ENCODE measurements around the gene KIAA1755.

Gene KIAA1755

DNA sequence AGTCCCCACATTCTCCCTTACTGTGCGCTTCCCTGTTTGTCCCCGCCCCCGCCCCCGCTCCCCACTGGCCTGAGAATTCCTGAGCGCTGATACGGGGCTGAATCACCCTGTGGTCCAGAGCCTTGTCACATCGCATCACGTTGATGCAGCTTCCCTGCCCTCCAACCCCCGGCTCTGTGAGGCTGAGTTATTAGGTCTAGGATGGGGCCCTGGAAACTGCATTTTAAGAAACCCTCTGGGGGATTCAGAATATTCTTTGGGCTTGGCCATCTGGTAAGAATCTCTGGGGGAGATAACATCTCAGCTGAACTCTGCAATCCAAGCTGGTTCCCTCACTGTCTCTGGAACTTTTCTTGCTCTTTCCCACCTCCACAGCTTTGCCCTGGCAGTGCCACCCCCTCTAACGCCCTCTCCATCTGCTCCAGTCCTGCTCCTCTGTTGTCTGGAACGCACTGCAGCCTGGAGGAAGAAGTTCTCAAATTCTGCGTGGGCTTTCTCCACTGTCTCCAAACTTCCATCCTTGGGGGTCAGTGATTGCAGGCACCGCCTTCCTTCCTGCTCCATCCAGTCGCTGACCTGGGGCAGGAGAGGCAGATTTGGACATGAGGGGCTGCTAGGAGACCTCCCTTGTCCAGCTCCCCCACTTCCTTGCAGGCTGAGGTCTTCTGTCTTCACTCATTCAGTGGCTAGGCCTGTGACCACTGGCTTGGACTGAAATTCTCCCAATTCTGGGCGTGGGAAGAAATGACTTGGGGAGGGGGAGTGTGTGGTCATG is 42.6 kb downstream of the KIAA1755 start:
- Histone ChIP-seq H3K36me3 (replicated peaks; ENCODE audit: low read depth, low read length) (no peaks in the 10 kb centered on the region), H3K27ac (ENCODE audit: low read length) (no peak overlapping the region), H3K4me2 (ENCODE audit: low read length) (no peak overlapping the region), H3K79me2 (ENCODE audit: low read length) (no peaks in the 10 kb centered on the region), H3K4me1 (ENCODE audit: low read length) (peaks cover 6% of the 10 kb centered on the region), H2AFZ (ENCODE audit: low read depth, low read length) (no peak overlapping the region), H4K20me1 (ENCODE audit: insufficient read depth, low read length) (no peaks in the 10 kb centered on the region), H3K27me3 (ENCODE audit: low read depth, low read length) (no peaks in the 10 kb centered on the region), H3K4me3 (ENCODE audit: low read length) (no peak overlapping the region), H3K9ac (ENCODE audit: low read length) (no peak overlapping the region), H3K9me3 (ENCODE audit: insufficient read depth, low read length) (no peaks in the 10 kb centered on the region)
- TF ChIP-seq, protein P1, sequence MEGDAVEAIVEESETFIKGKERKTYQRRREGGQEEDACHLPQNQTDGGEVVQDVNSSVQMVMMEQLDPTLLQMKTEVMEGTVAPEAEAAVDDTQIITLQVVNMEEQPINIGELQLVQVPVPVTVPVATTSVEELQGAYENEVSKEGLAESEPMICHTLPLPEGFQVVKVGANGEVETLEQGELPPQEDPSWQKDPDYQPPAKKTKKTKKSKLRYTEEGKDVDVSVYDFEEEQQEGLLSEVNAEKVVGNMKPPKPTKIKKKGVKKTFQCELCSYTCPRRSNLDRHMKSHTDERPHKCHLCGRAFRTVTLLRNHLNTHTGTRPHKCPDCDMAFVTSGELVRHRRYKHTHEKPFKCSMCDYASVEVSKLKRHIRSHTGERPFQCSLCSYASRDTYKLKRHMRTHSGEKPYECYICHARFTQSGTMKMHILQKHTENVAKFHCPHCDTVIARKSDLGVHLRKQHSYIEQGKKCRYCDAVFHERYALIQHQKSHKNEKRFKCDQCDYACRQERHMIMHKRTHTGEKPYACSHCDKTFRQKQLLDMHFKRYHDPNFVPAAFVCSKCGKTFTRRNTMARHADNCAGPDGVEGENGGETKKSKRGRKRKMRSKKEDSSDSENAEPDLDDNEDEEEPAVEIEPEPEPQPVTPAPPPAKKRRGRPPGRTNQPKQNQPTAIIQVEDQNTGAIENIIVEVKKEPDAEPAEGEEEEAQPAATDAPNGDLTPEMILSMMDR (IDR thresholded peaks at IDR 0.05; ENCODE audit: low read depth, low read length), result no peak
- TF ChIP-seq EZH2phosphoT487 (IDR thresholded peaks at IDR 0.05; ENCODE audit: low read depth), result no peak

DNA sequence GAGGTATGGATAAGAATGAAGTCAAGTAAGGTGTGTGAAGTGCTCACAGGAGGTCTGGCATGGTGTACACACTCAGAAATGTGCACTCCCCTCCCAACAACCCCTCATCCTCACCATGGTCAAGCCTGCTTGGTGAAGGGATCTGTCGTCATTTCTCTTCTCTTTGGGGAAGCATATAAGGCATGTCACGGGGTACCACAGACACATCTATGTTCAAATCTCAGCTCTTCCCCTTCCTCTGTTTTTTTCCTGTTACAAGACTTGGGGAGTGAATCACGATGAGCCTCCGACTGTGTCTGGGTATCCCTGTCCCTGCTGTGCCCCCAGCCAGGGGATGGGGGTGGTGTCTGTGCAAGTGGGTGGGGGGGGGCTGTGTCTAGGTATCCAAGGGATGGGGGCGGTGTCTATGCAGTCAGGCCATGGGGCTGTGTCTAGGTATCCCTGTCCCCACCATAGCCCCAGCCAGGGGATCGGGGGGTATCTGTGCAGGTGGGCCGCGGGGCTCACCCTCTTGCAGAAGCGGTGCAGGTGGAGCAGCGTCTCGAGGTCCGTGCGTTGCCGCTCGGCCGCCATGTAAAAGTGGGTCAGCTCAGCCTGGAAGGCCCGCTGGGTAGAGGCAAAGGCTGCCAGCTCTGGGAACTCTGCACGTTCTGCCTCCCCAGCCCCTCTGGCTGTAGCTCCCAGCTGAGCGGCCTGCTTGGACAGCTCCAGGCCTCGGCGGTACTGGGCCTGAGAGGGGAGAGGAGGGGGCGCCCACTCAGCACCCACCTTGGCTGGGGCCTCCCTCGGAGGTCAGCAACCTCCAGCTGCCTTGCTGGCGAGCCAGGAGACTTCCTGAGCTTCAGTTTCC is 43.6 kb downstream of the KIAA1755 start:
- H3K4me3 ChIP-seq (ENCODE audit: low read length), result no peak overlapping the region
- no peak overlapping the region for H3K9ac ChIP-seq (ENCODE audit: low read length)
- TF ChIP-seq EZH2phosphoT487 (IDR thresholded peaks at IDR 0.05; ENCODE audit: low read depth), result no peak
- TF ChIP-seq, protein P1 (IDR thresholded peaks at IDR 0.05; ENCODE audit: low read depth, low read length), result no peak
- H3K79me2 ChIP-seq (ENCODE audit: low read length), result no peaks in the 10 kb centered on the region
- no peaks in the 10 kb centered on the region for H3K27me3 ChIP-seq (ENCODE audit: low read depth, low read length)
- no peaks in the 10 kb centered on the region for H4K20me1 ChIP-seq (ENCODE audit: insufficient read depth, low read length)
- no peaks in the 10 kb centered on the region for H3K9me3 ChIP-seq (ENCODE audit: insufficient read depth, low read length)
- no peak overlapping the region for H3K27ac ChIP-seq (ENCODE audit: low read length)
- peaks cover 6% of the 10 kb centered on the region for H3K4me1 ChIP-seq (ENCODE audit: low read length)
- H3K4me2 ChIP-seq (ENCODE audit: low read length), result no peak overlapping the region
- no peak overlapping the region for H2AFZ ChIP-seq (ENCODE audit: low read depth, low read length)
- no peaks in the 10 kb centered on the region for H3K36me3 ChIP-seq (replicated peaks; ENCODE audit: low read depth, low read length)

DNA sequence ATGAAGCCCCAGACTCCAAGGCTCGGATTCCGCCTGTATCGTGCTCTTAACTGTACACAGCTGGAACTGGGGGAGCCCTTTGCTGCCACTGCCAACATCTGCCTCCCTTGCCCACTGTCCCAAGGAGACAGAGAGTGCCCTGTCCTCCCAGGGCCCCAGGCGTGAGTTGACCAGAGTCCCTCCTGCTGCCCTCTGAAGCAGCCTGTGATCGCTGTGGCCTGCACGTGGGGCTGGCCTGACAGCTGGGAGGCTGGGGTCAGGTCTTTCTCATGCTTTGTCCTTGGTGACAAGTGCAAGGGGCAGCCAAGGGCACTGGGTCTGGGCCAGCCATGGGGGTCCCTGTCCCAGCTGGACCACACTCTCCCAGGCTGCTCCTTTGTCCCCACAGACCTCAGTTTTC is 44.3 kb downstream of the KIAA1755 start:
- no peak overlapping the region for H3K4me3 ChIP-seq (ENCODE audit: low read length)
- H3K9me3 ChIP-seq (ENCODE audit: insufficient read depth, low read length), result no peaks in the 10 kb centered on the region
- no peak overlapping the region for H3K27ac ChIP-seq (ENCODE audit: low read length)
- no peak overlapping the region for H2AFZ ChIP-seq (ENCODE audit: low read depth, low read length)
- H4K20me1 ChIP-seq (ENCODE audit: insufficient read depth, low read length), result no peaks in the 10 kb centered on the region
- no peak overlapping the region for H3K4me2 ChIP-seq (ENCODE audit: low read length)
- TF ChIP-seq, protein P1 (IDR thresholded peaks at IDR 0.05; ENCODE audit: low read depth, low read length), result no peak
- no peak for TF ChIP-seq EZH2phosphoT487 (IDR thresholded peaks at IDR 0.05; ENCODE audit: low read depth)
- H3K36me3 ChIP-seq (replicated peaks; ENCODE audit: low read depth, low read length), result no peaks in the 10 kb centered on the region
- peaks cover 6% of the 10 kb centered on the region for H3K4me1 ChIP-seq (ENCODE audit: low read length)
- H3K79me2 ChIP-seq (ENCODE audit: low read length), result no peaks in the 10 kb centered on the region
- no peak overlapping the region for H3K9ac ChIP-seq (ENCODE audit: low read length)
- H3K27me3 ChIP-seq (ENCODE audit: low read depth, low read length), result no peaks in the 10 kb centered on the region
